B cell (primary cell): ENCODE results near the gene DNM1. TPM values are rescaled to one million over a fixed set of nuclear protein-coding genes. Genes with fewer than 3 reads are reported as not detected.

Experiments
- ATAC-seq: fragments of 200-7000 bp; cut with Tn5 transposase; one replicate; pipeline ENCODE4 v1.10.0; 2021; ENCODE audit warnings: low read depth, mild to moderate bottlenecking, moderate number of reproducible peaks, moderate library complexity
- CTCF ChIA-PET: fragments of 350-600 bp; sonication (Branson Sonifier 250); formaldehyde crosslinking; loops from one replicate; lab custom pipeline; 2021; ENCODE audit warnings: antibody characterized with exemption, inconsistent platforms; lab: Charles Lee
- POLR2A ChIA-PET: fragments of 350-600 bp; sonication (Branson Sonifier 250); formaldehyde crosslinking; loops from one replicate; lab custom pipeline; 2021; ENCODE audit warnings: antibody characterized with exemption; lab: Charles Lee
- DNase-seq: peaks from one replicate; pipeline ENCODE4 v3.0.0; 2013
- H2AFZ ChIP-seq: 2 replicates; pipeline ENCODE4 v1.6.1; 2012; ENCODE audit warnings: mild to moderate bottlenecking, low read depth, low read length; ENCODE audit not compliant: insufficient read depth, poor library complexity, severe bottlenecking
- H3K27ac ChIP-seq, 2 donors: 1 replicate in 1 of 2; 2 replicates in 1 of 2; pipeline ENCODE4 v1.5.1; 2012 to 2013; ENCODE audit warnings: low read length in 2 of 2, mild to moderate bottlenecking in 2 of 2, moderate library complexity in 1 of 2
- H3K27me3 ChIP-seq, 4 experiments: fragments of 200-600 bp in 1 of 4; sonication (generic) in 1 of 4; replicated peaks in 1 of 4; 1 replicate in 2 of 4; 2 replicates in 2 of 4; pipeline versions ENCODE4 v1.6.1 to v1.7.0; 2013 to 2016; ENCODE audit warnings: low read length in 3 of 4, mild to moderate bottlenecking in 2 of 4, mixed read lengths in 1 of 4, moderate library complexity in 1 of 4; ENCODE audit not compliant: insufficient read depth in 4 of 4, control insufficient read depth in 3 of 4; ENCODE audit errors: control extremely low read depth in 1 of 4
- H3K36me3 ChIP-seq, 2 experiments: replicated peaks in 1 of 2; 1 replicate in 1 of 2; 2 replicates in 1 of 2; pipeline versions ENCODE4 v1.6.1 to v1.7.1; 2013; ENCODE audit warnings: low read length in 1 of 2; ENCODE audit not compliant: insufficient read depth in 2 of 2, control insufficient read depth in 1 of 2; ENCODE audit errors: control extremely low read depth in 1 of 2, extremely low read depth in 1 of 2
- H3K4me1 ChIP-seq, 2 donors: fragments of 200-600 bp in 1 of 2; sonication (generic) in 1 of 2; 1 replicate in 1 of 2; 2 replicates in 1 of 2; pipeline versions ENCODE4 v1.5.1 to v1.6.1; 2013 to 2017; ENCODE audit warnings: low read length in 2 of 2; ENCODE audit not compliant: control insufficient read depth in 2 of 2, insufficient read depth in 2 of 2
- H3K4me2 ChIP-seq: replicated peaks from 2 replicates; pipeline ENCODE3; 2012; ENCODE audit warnings: mild to moderate bottlenecking, low read depth, low read length; ENCODE audit not compliant: poor library complexity, severe bottlenecking
- H3K4me3 ChIP-seq, 5 experiments: fragments of 200-600 bp in 1 of 5; sonication (generic) in 1 of 5; 1 replicate in 3 of 5; 2 replicates in 2 of 5; pipeline versions ENCODE4 v1.5.1 to v1.7.0; 2011 to 2016; ENCODE audit warnings: low read length in 4 of 5, mild to moderate bottlenecking in 4 of 5, low read depth in 2 of 5, control low read depth in 1 of 5, moderate library complexity in 1 of 5; ENCODE audit not compliant: insufficient read depth in 1 of 5; ENCODE audit errors: control extremely low read depth in 1 of 5, extremely low read depth in 1 of 5
- H3K79me2 ChIP-seq: fragments of 200-600 bp; sonication (generic); one replicate; pipeline ENCODE4 v1.6.0; 2016; ENCODE audit warnings: low read length; ENCODE audit not compliant: control insufficient read depth, insufficient read depth
- H3K9ac ChIP-seq: fragments of 200-600 bp; sonication (generic); 2 replicates; pipeline ENCODE4 v1.6.1; 2017; ENCODE audit warnings: mild to moderate bottlenecking, low read length, moderate library complexity
- H3K9me3 ChIP-seq, 3 donors: one replicate each; pipeline versions ENCODE4 v1.6.1 to v1.7.1; 2013; ENCODE audit warnings: low read length in 2 of 3; ENCODE audit not compliant: control insufficient read depth in 2 of 3, insufficient read depth in 1 of 3; ENCODE audit errors: control extremely low read depth in 1 of 3
- H4K20me1 ChIP-seq: 2 replicates; pipeline ENCODE4 v1.6.0; 2012; ENCODE audit warnings: mild to moderate bottlenecking, low read length; ENCODE audit not compliant: insufficient read depth, control insufficient read depth, poor library complexity, severe bottlenecking
- H3K27ac Mint-ChIP-seq: one replicate; pipeline ENCODE4 v1.8.0; 2021; ENCODE audit warnings: mixed read lengths
- H3K27me3 Mint-ChIP-seq: one replicate; pipeline ENCODE4 v1.8.0; 2021; ENCODE audit warnings: mixed read lengths
- H3K4me1 Mint-ChIP-seq: one replicate; pipeline ENCODE4 v1.8.0; 2021; ENCODE audit warnings: mixed read lengths
- H3K4me3 Mint-ChIP-seq: one replicate; pipeline ENCODE4 v1.8.0; 2021; ENCODE audit warnings: mixed read lengths
- H3K9me3 Mint-ChIP-seq: one replicate; pipeline ENCODE4 v1.8.0; 2022; ENCODE audit warnings: mixed read lengths; ENCODE audit not compliant: insufficient read depth
- CTCF ChIP-seq: fragments of 200-600 bp; IDR thresholded peaks from one replicate; pipeline ENCODE4 v1.8.0; 2022; ENCODE audit warnings: antibody characterized with exemption, mild to moderate bottlenecking
- EZH2 ChIP-seq: IDR thresholded peaks from 2 replicates; pipeline ENCODE4 v1.6.1; 2012; ENCODE audit warnings: borderline replicate concordance, low read depth, mild to moderate bottlenecking, moderate library complexity, low read length; ENCODE audit not compliant: insufficient read depth, poor library complexity, severe bottlenecking
- WGBS: methylation state at CpG from one replicate; pipeline ENCODE4 v1.1.5; 2013; ENCODE audit warnings: missing lambda C conversion rate; ENCODE audit not compliant: insufficient coverage; 5-methylcytosine and 5-hydroxymethylcytosine counted together
- intact Hi-C: fragments of 100-400 bp; cut with micrococcal nuclease; formaldehyde crosslinking; loops from one replicate; pipeline ENCODE4 v1.10.0; 2022
- polyA minus RNA-seq: library from RNA; depleted of rRNA, polyadenylated mRNA; stranded (reverse); fragments of >200 nt; gene quantifications from 2 replicates; pipeline ENCODE4 v1.2.3, GENCODE V29; 2012
- polyA plus RNA-seq: library from polyadenylated mRNA; depleted of rRNA; stranded (reverse); fragments of >200 nt; gene quantifications from 2 replicates; pipeline ENCODE4 v1.2.3, GENCODE V29; 2012
- total RNA-seq, 2 donors: library from RNA; stranded (reverse); fragments of 120-200 nt in 1 of 2; gene quantifications; 1 replicate in 1 of 2; 2 replicates in 1 of 2; pipeline versions ENCODE4 v1.2.3 to v1.2.4, GENCODE V29; 2013 to 2022

The DNM1 gene
- total RNA-seq (1.3 and 1.9 TPM in 2 replicates), polyA plus RNA-seq (0.63 and 1.2 TPM in 2 replicates), polyA minus RNA-seq (0.69 and 2.0 TPM in 2 replicates)
- total RNA-seq (2013) = 0.40 TPM

DNA sequence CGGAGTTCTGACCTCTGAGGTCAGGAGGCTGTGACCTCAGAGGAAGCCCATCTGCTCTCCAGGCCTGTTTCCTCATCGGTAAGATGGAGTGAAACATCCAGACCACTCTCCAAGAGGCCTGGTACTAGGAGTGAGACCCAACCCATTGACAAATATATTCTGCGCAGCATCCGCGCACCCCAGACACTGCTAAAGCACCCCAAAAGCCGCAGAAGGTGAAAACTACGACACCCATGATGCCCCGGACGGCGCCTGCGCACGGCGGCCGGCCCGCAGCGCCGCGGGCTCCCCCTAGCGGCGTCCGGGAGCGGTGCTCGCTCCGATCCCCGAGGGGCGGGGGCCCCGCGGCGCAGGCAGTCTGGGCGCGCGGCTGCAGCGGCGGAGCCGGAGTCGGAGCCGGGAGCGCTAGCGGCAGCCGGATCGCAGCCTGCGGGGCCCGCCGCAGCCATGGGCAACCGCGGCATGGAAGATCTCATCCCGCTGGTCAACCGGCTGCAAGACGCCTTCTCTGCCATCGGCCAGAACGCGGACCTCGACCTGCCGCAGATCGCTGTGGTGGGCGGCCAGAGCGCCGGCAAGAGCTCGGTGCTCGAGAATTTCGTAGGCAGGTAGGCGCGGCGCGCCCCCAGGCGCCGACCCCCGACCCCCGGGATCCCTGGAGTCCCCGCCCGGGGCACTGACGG, at the start of gene DNM1:
Gene DNM1, plus strand, starts transcription at position 356 of the 683 bp plus-strand sequence. Its CDS starts 92 bp downstream, at position 448.
- Mint-ChIP-seq H3K27me3 (peaks cover 21% of the 10 kb centered on the region), H3K4me1 (peaks cover 9% of the 10 kb centered on the region), H3K27ac (peak within 1 kb of the TSS; percentile 80), H3K4me3 (peak within 1 kb of the TSS; percentile 90), H3K9me3 (no peaks in the 10 kb centered on the region)
- Histone ChIP-seq H3K4me1 (peaks cover 12 to 16% of the 10 kb centered on the region in 2 donors), H3K36me3 (no peaks in the 10 kb centered on the region), H2AFZ (peak within 1 kb of the TSS; percentile 79), H3K4me2 (peak within 1 kb of the TSS; percentile 97), H3K9ac (peak within 1 kb of the TSS; percentile 66), H3K4me3 (peak within 1 kb of the TSS in 4 of 5 experiments; percentile 42 to 64 (median 58)), H3K9me3 (no peaks in the 10 kb centered on the region), H4K20me1 (no peaks in the 10 kb centered on the region), H3K79me2 (no peaks in the 10 kb centered on the region), H3K27ac (peak within 1 kb of the TSS in 1 of 2 donors; percentile 11), H3K27me3 (peaks cover 0 to 29% (median 8%) of the 10 kb centered on the region in 4 experiments)
- DNase-seq (peak; percentile 86), ATAC-seq (peak; percentile 97)
- POLR2A ChIA-PET = interaction anchor here (0.7 kb wide), 1 partner anchor 15 kb away, joined by 3 read pairs; no protein-coding TSS in a partner anchor
- intact Hi-C loops = loop anchor here (1.0 kb wide), 3 partner anchors 12 to 47 kb away; partner anchors contain the start of gene CIZ1
- WGBS = under 1% methylated on average over 72 of the region's 72 CpGs
- CTCF ChIA-PET = interaction anchor here (1.1 kb wide), 1 partner anchor 47 kb away, joined by 3 read pairs; no protein-coding TSS in a partner anchor
- TF ChIP-seq CTCF = peak; percentile 90
- TF ChIP-seq EZH2 = no peak
